A673 (cell line): Measurements from ENCODE around the gene UBE2E3. TPM values are rescaled to one million over a fixed set of nuclear protein-coding genes. Genes with fewer than 3 reads are reported as not detected.

Source experiments
- BruUV-seq: library from RNA; stranded (reverse); fragments of 400-500 nt; replicated peaks from 2 replicates; lab custom pipeline; 2021; lab: Mats Ljungman, UMichigan
- CTCF ChIA-PET: fragments of 300-600 bp; sonication (Branson Sonifier 250); formaldehyde crosslinking; loops from one replicate; lab custom pipeline; 2022; ENCODE audit warnings: antibody characterized with exemption; lab: Charles Lee
- POLR2A ChIA-PET: fragments of 300-600 bp; sonication (Branson Sonifier 250); formaldehyde crosslinking; loops from one replicate; lab custom pipeline; 2022; ENCODE audit warnings: antibody characterized with exemption; ENCODE audit not compliant: low non-redundant PET; lab: Charles Lee
- DNase-seq: peaks from one replicate; pipeline ENCODE4 v3.0.0-alpha.2; 2015; ENCODE audit warnings: low spot score
- H3K27ac ChIP-seq: fragments of 200-600 bp; sonication (generic); 2 replicates; pipeline ENCODE4 v1.5.1; 2016; ENCODE audit warnings: mixed run types, low read depth, mild to moderate bottlenecking, mixed read lengths, antibody characterized with exemption, low read length; ENCODE audit not compliant: poor library complexity, severe bottlenecking
- H3K27me3 ChIP-seq: fragments of 200-600 bp; sonication (generic); replicated peaks from 2 replicates; pipeline ENCODE4 v1.6.1; 2017; ENCODE audit warnings: mixed run types, low read depth, mild to moderate bottlenecking, mixed read lengths, antibody characterized with exemption, low read length; ENCODE audit not compliant: insufficient read depth, poor library complexity
- H3K36me3 ChIP-seq: fragments of 200-600 bp; sonication (generic); 2 replicates; pipeline ENCODE4 v1.6.1; 2016; ENCODE audit warnings: mixed run types, mild to moderate bottlenecking, mixed read lengths, antibody characterized with exemption, low read length; ENCODE audit not compliant: insufficient read depth, poor library complexity, severe bottlenecking
- H3K4me1 ChIP-seq: fragments of 200-600 bp; sonication (generic); 2 replicates; pipeline ENCODE4 v1.6.1; 2017; ENCODE audit warnings: mixed run types, mild to moderate bottlenecking, mixed read lengths, antibody characterized with exemption, low read length; ENCODE audit not compliant: insufficient read depth, poor library complexity, severe bottlenecking
- H3K4me3 ChIP-seq: fragments of 200-600 bp; sonication (generic); 2 replicates; pipeline ENCODE4 v1.5.1; 2016; ENCODE audit warnings: low read depth, mixed run types, mild to moderate bottlenecking, mixed read lengths, low read length; ENCODE audit not compliant: poor library complexity, severe bottlenecking
- H3K9me3 ChIP-seq: fragments of 200-600 bp; sonication (generic); 2 replicates; pipeline ENCODE4 v1.6.1; 2016; ENCODE audit warnings: mixed run types, low read depth, mild to moderate bottlenecking, mixed read lengths, antibody characterized with exemption, low read length; ENCODE audit not compliant: poor library complexity, severe bottlenecking
- CTCF ChIP-seq: fragments of 300-800, 200-600 bp; sonication (generic); conservative IDR thresholded peaks from 2 replicates; pipeline ENCODE4 v1.5.1; 2017; ENCODE audit warnings: low read depth, mild to moderate bottlenecking, antibody characterized with exemption, low read length, moderate library complexity, mixed read lengths
- EZH2 ChIP-seq: fragments of 200-600 bp; sonication (generic); IDR thresholded peaks from 2 replicates; pipeline ENCODE4 v1.6.1; 2017; ENCODE audit warnings: borderline replicate concordance, low read depth, mild to moderate bottlenecking, mixed read lengths, antibody characterized with exemption, low read length; ENCODE audit not compliant: poor library complexity, severe bottlenecking
- intact Hi-C: fragments of 100-400 bp; cut with micrococcal nuclease; formaldehyde crosslinking; loops from one replicate; pipeline ENCODE4 v1.10.0; 2022; ENCODE audit not compliant: unreplicated experiment
- total RNA-seq: library from RNA; stranded (reverse); gene quantifications from 2 replicates; pipeline ENCODE4 v1.2.3, GENCODE V29; 2021

The UBE2E3 gene
- total RNA-seq, 1 experiment from 2014 or later, result 103 TPM

- intact Hi-C loops, result no loop called here
- no TSS peak for BruUV-seq
- CTCF ChIA-PET, result no interaction called here
- POLR2A ChIA-PET, result no interaction called here
- Histone ChIP-seq H3K4me1 (peaks cover 35% of the 10 kb centered on the region), H3K9me3 (no peaks in the 10 kb centered on the region), H3K36me3 (no peaks in the 10 kb centered on the region), H3K4me3 (no peak overlapping the region), H3K27ac (no peak overlapping the region), H3K27me3 (no peaks in the 10 kb centered on the region)
- no peak for DNase-seq
- TF ChIP-seq CTCF (no peak), EZH2 (no peak)
These were observed 28.0 kb downstream of the UBE2E3 start for GRCh38 chr2:181008407-181008806.

- BruUV-seq, result no TSS peak
- ChIA-PET POLR2A (no interaction called here), CTCF (no interaction called here)
- TF ChIP-seq EZH2 (no peak), CTCF (no peak)
- peak; percentile 26 for DNase-seq
- intact Hi-C loops, result no loop called here
- Histone ChIP-seq H3K4me3 (no peak overlapping the region), H3K36me3 (no peaks in the 10 kb centered on the region), H3K9me3 (no peaks in the 10 kb centered on the region), H3K27me3 (no peaks in the 10 kb centered on the region), H3K4me1 (peaks cover 54% of the 10 kb centered on the region), H3K27ac (peak overlapping the region; percentile 59)
These were observed 40.9 kb downstream of the UBE2E3 start for GRCh38 chr2:181021199-181021789.

DNA sequence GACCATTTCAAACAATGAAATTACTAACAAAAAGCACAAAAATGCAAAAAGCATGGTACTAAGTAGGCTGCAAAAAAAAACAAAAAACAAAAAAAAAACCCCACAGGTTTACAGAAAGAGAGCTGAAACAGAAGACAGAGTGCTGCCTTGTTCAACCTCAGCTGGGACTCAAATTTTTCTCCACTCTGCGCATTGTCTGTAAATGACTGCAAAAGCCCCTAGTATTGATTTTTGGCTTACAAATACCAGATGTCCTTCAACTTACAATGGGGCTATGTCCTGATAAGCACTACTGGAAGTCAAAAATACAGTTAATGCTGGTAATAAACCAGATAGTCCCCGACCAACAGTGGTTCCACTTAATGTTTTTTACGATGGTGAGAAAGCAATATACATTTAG lies 42.2 kb downstream of the UBE2E3 start:
- H3K4me3 ChIP-seq, result no peak overlapping the region
- intact Hi-C loops, result no loop called here
- ChIA-PET POLR2A (interaction anchor here (0.6 kb wide), 1 partner anchor 42 kb away, joined by 4 read pairs; no protein-coding TSS in a partner anchor), CTCF (no interaction called here)
- no peaks in the 10 kb centered on the region for H3K9me3 ChIP-seq
- H3K4me1 ChIP-seq, result peaks cover 55% of the 10 kb centered on the region
- TF ChIP-seq CTCF (no peak), EZH2 (no peak)
- no TSS peak for BruUV-seq
- DNase-seq, result no peak
- H3K36me3 ChIP-seq, result no peaks in the 10 kb centered on the region
- H3K27ac ChIP-seq, result peak overlapping the region; percentile 59
- H3K27me3 ChIP-seq, result no peaks in the 10 kb centered on the region
